ENCODE data around the gene SGK2.
"Not testable (repeated sequence)": the region's sequence is repeated elsewhere in the genome, so short reads cannot be mapped to it uniquely, and the experiment has no call there.

The SGK2 gene

GRCh38 chr20:43563991-43564390, 5.2 kb downstream of the SGK2 start:
- no peak for DNase-seq

- no peak for DNase-seq
Measured at GRCh38 chr20:43564455-43564854, 5.6 kb downstream of the SGK2 start.

GRCh38 chr20:43564993-43565757, 6.3 kb downstream of the SGK2 start:
- no peak for DNase-seq

GRCh38 chr20:43565758-43566104, 6.9 kb downstream of the SGK2 start:
- DNase-seq, result no peak

GRCh38 chr20:43567477-43567876, 8.7 kb downstream of the SGK2 start:
- DNase-seq, result no peak

- DNase-seq, result no peak
Measured at GRCh38 chr20:43568706-43569105, 9.9 kb downstream of the SGK2 start.

GRCh38 chr20:43569282-43569681, 10.5 kb downstream of the SGK2 start:
- no peak for DNase-seq

- DNase-seq, result no peak
Measured at GRCh38 chr20:43570496-43570895, 11.7 kb downstream of the SGK2 start.

GRCh38 chr20:43571310-43571709, 12.5 kb downstream of the SGK2 start:
- DNase-seq, result no peak

GRCh38 chr20:43571771-43572170, 12.9 kb downstream of the SGK2 start:
- no peak for DNase-seq

- no peak for DNase-seq
Measured at GRCh38 chr20:43572891-43573290, 14.1 kb downstream of the SGK2 start.

- no peak for DNase-seq
Measured at GRCh38 chr20:43576108-43576507, 17.3 kb downstream of the SGK2 start.

GRCh38 chr20:43579861-43580793, 21.3 kb downstream of the SGK2 start:
- no peak for DNase-seq

- peak; percentile 21 for DNase-seq
Measured at GRCh38 chr20:43583133-43583864, 24.5 kb downstream of the SGK2 start.

- DNase-seq, result no peak
Measured at GRCh38 chr20:43583982-43584432, 25.2 kb downstream of the SGK2 start.

GRCh38 chr20:43584448-43585136, 25.8 kb downstream of the SGK2 start:
- no peak for DNase-seq

GRCh38 chr20:43586641-43587040, 27.8 kb downstream of the SGK2 start:
- DNase-seq, result no peak

- DNase-seq, result not testable (repeated sequence)
Measured at GRCh38 chr20:43588526-43588925, 29.7 kb downstream of the SGK2 start.

GRCh38 chr20:43590036-43590391, 31.2 kb downstream of the SGK2 start:
- DNase-seq, result no peak

- peak; percentile 94 for DNase-seq
Measured at GRCh38 chr20:43590392-43591303, 31.8 kb downstream of the SGK2 start, which contains the start of gene IFT52. Gene IFT52 (plus strand): TSS chr20:43590937. CDS start chr20:43594699, 3,762 bp downstream.

GRCh38 chr20:43601960-43602359, 43.1 kb downstream of the SGK2 start:
- DNase-seq, result not testable (repeated sequence)

Measured in NCI-H526 treated with DMSO at 0.1 percent for 48 hours (cell line).